KMS-11 (cell line): ENCODE data around the gene SIGLEC12.
"Not testable (repeated sequence)": the region's sequence is repeated elsewhere in the genome, so short reads cannot be mapped to it uniquely, and the experiment has no call there.

Experiments used
- H2AFZ ChIP-seq: fragments of 200-600 bp; sonication (generic); 2 replicates; pipeline ENCODE4 v1.6.1; 2016; ENCODE audit warnings: antibody characterized with exemption, mixed run types, low read depth
- H3K27ac ChIP-seq: fragments of 200-600 bp; sonication (generic); 2 replicates; pipeline ENCODE4 v1.6.1; 2016; ENCODE audit warnings: mild to moderate bottlenecking, mixed run types
- H3K27me3 ChIP-seq: fragments of 200-600 bp; sonication (generic); 2 replicates; pipeline ENCODE4 v1.6.1; 2017; ENCODE audit warnings: mild to moderate bottlenecking, low read depth, mixed run types, moderate library complexity; ENCODE audit not compliant: insufficient read depth
- H3K36me3 ChIP-seq: fragments of 200-600 bp; sonication (generic); 2 replicates; pipeline ENCODE4 v1.6.1; 2017; ENCODE audit warnings: mild to moderate bottlenecking, mixed run types; ENCODE audit not compliant: insufficient read depth
- H3K4me1 ChIP-seq: fragments of 200-600 bp; sonication (generic); 2 replicates; pipeline ENCODE4 v1.6.1; 2016; ENCODE audit warnings: mild to moderate bottlenecking, low read depth, mixed run types; ENCODE audit not compliant: poor library complexity, severe bottlenecking
- H3K4me2 ChIP-seq: fragments of 200-600 bp; sonication (generic); 2 replicates; pipeline ENCODE4 v1.7.0; 2016; ENCODE audit warnings: mild to moderate bottlenecking, mixed run types
- H3K4me3 ChIP-seq: fragments of 200-600 bp; sonication (generic); IDR thresholded peaks from 2 replicates; pipeline ENCODE4 v1.6.1; 2017; ENCODE audit warnings: low read depth, low read length, mixed read lengths; ENCODE audit not compliant: insufficient read depth
- H3K79me2 ChIP-seq: fragments of 200-600 bp; sonication (generic); 2 replicates; pipeline ENCODE4 v1.6.1; 2016; ENCODE audit warnings: low read depth, mixed run types; ENCODE audit not compliant: insufficient read depth
- H3K9ac ChIP-seq: fragments of 200-600 bp; sonication (generic); 2 replicates; pipeline ENCODE4 v1.6.1; 2016; ENCODE audit warnings: mild to moderate bottlenecking, mixed run types
- H4K20me1 ChIP-seq: fragments of 200-600 bp; sonication (generic); 2 replicates; pipeline ENCODE4 v1.6.1; 2016; ENCODE audit warnings: mild to moderate bottlenecking, mixed run types; ENCODE audit not compliant: insufficient read depth
- TF ChIP-seq, protein P1 (sequence below): fragments of 200-600 bp; sonication (generic); conservative IDR thresholded peaks from 2 replicates; pipeline ENCODE4 v1.6.1; 2017; ENCODE audit warnings: low read depth, mild to moderate bottlenecking, antibody characterized with exemption, low read length, moderate library complexity, mixed read lengths

SIGLEC12 gene

DNA sequence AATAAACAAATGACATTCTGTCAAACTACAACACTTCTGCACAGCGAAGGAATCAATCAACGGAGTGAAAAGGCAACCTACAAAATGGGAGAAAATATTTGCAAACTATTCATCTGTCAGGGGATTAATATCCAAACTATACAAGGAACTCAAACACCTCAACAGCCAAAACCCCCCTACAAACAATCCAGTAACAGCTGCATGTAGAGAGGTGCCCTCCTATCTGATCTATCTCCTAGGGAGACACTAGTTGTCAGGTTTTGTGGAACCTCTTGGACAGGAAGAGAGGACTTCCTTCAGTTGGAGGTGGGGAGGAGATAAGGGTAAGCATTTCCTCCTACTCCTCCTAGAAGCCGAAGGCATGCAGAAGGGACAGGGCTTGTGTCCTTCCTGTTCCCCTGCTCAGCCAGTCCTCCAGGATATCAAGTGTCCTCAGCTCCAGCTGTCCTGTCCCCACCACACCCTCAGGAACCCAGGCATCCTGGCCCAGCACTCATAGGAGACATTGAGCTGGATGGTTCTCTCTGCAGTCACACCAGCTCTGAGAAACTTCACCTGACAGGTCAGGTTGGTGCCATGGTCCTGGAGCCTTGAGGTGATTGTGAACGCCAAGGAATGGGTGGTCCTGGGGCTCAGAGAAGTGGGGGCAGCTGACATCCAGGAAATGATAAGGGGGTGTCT lies 33.6 kb downstream of the SIGLEC12 start:
- H3K4me3 ChIP-seq, result no peak overlapping the region
- H3K79me2 ChIP-seq, result no peaks in the 10 kb centered on the region
- H3K27me3 ChIP-seq, result peaks cover 4% of the 10 kb centered on the region; the same call in 1 of the 2 replicates
- H3K4me1 ChIP-seq, result no peaks in the 10 kb centered on the region
- H2AFZ ChIP-seq, result no peak overlapping the region
- no peak overlapping the region for H3K27ac ChIP-seq
- TF ChIP-seq, protein P1, sequence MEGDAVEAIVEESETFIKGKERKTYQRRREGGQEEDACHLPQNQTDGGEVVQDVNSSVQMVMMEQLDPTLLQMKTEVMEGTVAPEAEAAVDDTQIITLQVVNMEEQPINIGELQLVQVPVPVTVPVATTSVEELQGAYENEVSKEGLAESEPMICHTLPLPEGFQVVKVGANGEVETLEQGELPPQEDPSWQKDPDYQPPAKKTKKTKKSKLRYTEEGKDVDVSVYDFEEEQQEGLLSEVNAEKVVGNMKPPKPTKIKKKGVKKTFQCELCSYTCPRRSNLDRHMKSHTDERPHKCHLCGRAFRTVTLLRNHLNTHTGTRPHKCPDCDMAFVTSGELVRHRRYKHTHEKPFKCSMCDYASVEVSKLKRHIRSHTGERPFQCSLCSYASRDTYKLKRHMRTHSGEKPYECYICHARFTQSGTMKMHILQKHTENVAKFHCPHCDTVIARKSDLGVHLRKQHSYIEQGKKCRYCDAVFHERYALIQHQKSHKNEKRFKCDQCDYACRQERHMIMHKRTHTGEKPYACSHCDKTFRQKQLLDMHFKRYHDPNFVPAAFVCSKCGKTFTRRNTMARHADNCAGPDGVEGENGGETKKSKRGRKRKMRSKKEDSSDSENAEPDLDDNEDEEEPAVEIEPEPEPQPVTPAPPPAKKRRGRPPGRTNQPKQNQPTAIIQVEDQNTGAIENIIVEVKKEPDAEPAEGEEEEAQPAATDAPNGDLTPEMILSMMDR, result no peak
- H3K4me2 ChIP-seq, result no peak overlapping the region
- H3K9ac ChIP-seq, result no peak overlapping the region
- H4K20me1 ChIP-seq, result no peaks in the 10 kb centered on the region
- H3K36me3 ChIP-seq, result no peaks in the 10 kb centered on the region

DNA sequence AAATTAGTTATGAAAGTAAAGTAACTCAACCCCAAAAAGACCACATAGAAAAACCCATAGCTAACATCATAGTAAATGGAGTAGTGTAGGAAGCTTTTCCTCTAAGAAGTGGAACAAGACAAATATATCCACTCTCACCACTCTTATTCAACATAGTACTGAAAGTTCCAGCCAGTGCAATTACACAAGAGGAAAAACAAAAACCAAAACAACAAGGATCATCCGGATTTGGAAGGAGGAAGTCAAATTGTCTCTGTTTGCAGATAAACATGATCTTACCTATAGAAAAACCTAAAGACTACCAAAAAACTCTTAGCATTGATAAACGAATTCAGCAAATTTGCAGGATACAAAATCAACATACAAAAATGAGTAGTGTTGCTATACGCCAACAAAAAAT lies 34.9 kb downstream of the SIGLEC12 start:
- H3K4me3 ChIP-seq, result no peak overlapping the region
- H3K27me3 ChIP-seq, result peaks cover 4% of the 10 kb centered on the region; the same call in 1 of the 2 replicates
- TF ChIP-seq, protein P1, result no peak
- H4K20me1 ChIP-seq, result no peaks in the 10 kb centered on the region
- no peak overlapping the region for H3K4me2 ChIP-seq
- H3K79me2 ChIP-seq, result no peaks in the 10 kb centered on the region
- no peak overlapping the region for H3K27ac ChIP-seq
- H3K9ac ChIP-seq, result no peak overlapping the region
- H2AFZ ChIP-seq, result no peak overlapping the region
- H3K36me3 ChIP-seq, result no peaks in the 10 kb centered on the region
- no peaks in the 10 kb centered on the region for H3K4me1 ChIP-seq

DNA sequence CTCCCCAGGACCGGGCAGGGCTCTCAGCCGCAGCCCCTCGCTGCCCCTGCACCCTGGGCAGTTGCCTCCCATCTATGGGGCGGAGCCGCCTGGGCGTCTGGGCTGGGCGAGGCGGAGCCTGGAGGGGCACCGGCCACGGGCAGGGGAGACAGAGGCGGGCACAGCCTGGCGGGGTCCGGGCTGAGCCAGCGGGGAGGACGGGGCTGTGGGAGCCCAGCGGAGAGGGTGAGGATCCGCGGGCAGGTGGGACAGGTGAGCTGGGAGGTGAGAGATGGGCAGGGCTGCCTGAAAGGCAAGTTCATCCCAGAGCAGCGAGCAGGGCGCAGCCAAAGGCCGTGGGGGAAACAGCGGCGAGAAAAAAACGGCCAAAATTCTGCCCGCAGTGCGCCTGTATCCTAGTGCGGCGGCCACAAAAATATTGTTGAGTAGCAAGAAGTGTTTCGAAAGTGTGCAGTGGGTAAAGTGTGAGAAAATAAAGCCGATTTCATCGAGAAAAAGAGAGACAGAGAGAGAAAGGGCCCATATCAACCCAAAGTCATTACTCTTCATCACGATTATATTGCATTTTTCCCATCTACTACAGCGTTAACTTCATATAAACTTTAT lies 37.5 kb downstream of the SIGLEC12 start:
- H3K4me2 ChIP-seq, H3K9ac ChIP-seq, H3K4me3 ChIP-seq, H2AFZ ChIP-seq, H4K20me1 ChIP-seq, H3K79me2 ChIP-seq, H3K4me1 ChIP-seq, H3K27ac ChIP-seq, H3K27me3 ChIP-seq, H3K36me3 ChIP-seq: not testable (repeated sequence)

DNA sequence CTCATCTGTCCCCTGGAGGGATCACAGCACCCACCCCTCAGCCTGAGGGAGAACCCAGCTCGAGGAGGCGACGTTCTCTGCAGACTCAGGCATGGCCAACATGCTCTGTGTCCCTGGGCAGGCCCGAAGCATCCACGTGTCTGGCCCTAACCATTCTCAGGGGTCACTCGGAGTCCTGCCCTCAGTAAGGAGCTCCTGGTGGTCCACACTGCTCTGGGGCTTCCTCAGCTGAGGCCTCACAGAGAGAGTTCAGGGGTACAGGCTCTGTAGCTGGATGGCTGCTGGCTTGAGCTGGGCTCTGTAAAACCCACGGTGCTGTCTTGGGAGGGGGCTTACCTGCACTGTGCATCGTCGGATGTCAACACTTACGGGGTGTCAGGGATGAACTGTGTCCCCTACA lies 38.9 kb downstream of the SIGLEC12 start:
- no peaks in the 10 kb centered on the region for H4K20me1 ChIP-seq
- no peak overlapping the region for H2AFZ ChIP-seq
- H3K79me2 ChIP-seq, result no peaks in the 10 kb centered on the region
- no peak overlapping the region for H3K27ac ChIP-seq
- TF ChIP-seq, protein P1, result no peak
- no peak overlapping the region for H3K4me3 ChIP-seq
- H3K4me2 ChIP-seq, result no peak overlapping the region
- no peaks in the 10 kb centered on the region for H3K36me3 ChIP-seq
- H3K4me1 ChIP-seq, result no peaks in the 10 kb centered on the region
- H3K9ac ChIP-seq, result no peak overlapping the region
- H3K27me3 ChIP-seq, result 0 out of 2 replicates have a peak, but pooled peaks cover 7% of the 10 kb centered on the region

DNA sequence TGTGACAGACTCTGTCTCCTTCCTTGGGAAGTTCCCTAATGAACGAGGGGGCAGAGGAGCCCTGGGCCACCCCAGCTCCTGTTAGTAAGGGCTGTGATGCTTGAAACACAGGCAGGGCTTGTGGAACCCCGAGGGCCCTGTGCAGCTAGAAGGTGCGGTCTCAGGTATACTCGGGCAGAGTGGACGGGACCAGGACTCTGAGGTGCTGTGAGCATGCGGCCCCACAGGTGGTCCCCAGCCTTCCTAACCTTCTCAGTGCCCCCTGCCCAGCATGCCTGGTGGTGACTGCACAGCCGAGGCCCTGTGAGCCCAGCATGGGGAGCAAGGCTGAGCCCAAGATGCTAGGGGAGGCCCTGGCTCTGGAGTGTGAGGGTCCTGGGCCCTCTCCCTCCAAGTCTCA lies 39.3 kb downstream of the SIGLEC12 start:
- Histone ChIP-seq H3K27me3 (0 out of 2 replicates have a peak, but pooled peaks cover 7% of the 10 kb centered on the region), H3K9ac (no peak overlapping the region), H3K4me1 (no peaks in the 10 kb centered on the region), H2AFZ (no peak overlapping the region), H3K27ac (no peak overlapping the region), H3K4me3 (no peak overlapping the region), H3K36me3 (no peaks in the 10 kb centered on the region), H3K79me2 (no peaks in the 10 kb centered on the region), H4K20me1 (no peaks in the 10 kb centered on the region), H3K4me2 (no peak overlapping the region)
- TF ChIP-seq, protein P1, result no peak
